HG03066 (cell line): ENCODE results near the gene CTNNAL1.

Source experiments
- ATAC-seq: cut with Tn5 transposase; IDR thresholded peaks from one replicate; pipeline ENCODE4 v1.9.1; 2021; ENCODE audit warnings: low read depth; ENCODE audit not compliant: unreplicated experiment

CTNNAL1 gene

DNA sequence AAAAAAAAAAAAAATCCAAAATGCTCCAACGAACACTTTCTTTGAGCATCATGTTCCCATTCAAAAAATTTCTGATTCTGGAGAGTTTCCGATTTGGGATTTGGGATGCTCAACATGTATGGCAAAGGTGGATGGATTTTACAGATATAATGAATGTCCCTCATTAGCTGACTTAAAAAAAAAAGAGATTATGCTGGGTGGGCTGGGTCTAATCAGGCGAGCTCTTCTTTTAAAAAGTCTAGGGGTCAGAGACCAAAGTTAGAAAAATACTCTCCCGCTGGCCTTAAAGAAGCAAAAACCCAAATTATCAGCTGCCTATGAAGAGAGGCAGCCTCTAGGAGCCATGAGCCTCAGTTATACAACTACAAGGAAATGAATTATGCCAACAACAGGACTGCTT is 15.2 kb upstream of the CTNNAL1 start:
- ATAC-seq: no peak

DNA sequence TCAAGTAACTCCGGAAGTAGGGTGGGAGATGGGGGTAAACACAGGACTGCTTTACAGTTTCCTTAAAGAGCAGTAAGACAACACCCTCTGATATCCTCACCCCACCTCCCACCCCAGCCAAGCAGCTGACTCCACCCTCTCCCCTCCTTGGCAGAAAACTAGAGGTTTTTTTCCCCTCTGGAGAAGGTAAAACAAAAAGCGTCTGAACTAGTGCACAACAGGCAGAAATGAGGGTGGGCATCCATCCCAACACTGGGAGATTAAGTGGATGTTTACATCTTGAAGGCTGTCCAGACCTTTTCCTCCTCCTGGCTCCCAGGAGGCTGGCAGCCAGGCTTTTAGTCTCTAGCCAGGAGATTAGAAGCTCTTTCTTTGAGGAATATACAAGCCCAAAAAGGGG is 13.9 kb upstream of the CTNNAL1 start:
- ATAC-seq: no peak

DNA sequence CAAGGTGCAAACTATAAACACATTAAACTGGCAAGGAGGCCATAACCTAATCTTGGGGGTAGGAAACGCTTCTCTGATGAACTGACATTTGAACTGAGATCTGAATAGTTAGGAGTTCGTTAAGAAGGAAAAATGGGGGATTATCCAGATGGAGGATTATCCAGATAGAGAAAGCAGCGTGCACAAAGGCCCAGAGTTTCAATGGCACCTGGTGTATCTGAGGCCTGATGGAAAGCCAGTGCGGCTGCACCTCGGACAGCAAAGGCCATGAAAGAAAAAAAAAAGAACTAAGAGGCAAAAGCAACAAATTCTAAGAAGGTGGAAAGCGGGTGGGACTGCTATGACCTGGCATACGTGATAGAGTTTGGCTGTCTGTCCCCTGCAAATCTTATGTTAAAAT is 13.0 kb upstream of the CTNNAL1 start:
- ATAC-seq: no peak

DNA sequence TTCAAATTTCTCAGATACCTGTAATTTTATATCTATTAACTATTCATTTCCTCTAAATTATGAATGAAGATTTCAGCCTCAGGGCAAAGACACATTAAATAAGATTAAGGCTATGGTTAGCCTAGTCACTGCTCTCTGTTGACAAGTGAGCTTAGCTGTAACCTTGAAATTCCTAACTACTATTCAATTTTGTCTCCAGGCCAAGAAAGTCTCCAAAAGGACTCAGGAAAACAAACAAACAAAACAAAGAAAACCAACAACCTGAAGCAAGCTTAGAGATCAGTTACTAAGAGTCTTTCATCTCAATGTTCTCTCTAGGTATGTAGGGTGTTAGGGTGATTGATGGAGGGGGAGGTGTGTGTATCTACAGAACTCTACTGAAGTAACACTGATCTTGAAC is 9.6 kb upstream of the CTNNAL1 start:
- ATAC-seq: no peak

DNA sequence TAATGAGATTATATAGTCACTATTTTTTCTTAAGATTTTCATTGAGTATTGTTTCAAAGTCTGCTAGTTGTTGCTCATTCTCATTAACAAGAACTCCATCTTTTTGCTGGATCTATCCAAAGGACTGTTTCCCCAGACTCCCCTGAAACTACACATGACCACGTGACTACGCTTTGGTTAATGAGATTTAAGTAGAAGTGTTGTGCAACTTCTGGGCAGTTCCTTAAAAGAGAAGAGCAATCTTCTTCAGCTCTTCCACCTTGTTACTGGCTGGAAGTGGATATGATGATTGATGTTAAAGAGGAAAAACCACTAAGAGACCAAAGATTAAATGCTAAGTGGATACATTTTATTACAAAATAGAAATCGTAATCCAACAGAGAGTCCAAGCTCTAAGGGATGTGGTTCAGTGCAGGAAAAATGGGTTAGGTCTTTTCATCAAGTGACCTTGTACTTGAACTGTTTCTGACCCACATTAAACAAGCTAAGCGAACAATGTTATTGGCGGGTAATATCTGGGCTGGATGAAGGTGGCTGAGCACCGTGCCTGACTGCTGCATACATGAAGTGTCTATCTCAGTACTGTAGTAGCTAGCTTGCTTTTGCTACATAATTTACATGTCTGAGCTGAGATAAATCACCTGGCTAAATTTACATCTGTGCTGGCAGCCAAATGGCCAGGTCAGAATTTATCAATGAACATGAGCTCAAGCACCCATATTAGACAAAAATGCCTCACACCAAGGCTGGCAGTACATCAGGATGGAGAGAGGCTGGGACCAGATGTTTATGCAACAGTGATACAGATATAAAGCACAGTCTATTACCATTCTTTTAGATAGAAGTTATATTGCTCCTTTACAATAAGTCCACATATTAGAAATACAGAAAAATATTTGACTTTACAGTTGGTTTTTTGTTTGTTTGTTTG is 7.5 kb upstream of the CTNNAL1 start:
- no peak for ATAC-seq

DNA sequence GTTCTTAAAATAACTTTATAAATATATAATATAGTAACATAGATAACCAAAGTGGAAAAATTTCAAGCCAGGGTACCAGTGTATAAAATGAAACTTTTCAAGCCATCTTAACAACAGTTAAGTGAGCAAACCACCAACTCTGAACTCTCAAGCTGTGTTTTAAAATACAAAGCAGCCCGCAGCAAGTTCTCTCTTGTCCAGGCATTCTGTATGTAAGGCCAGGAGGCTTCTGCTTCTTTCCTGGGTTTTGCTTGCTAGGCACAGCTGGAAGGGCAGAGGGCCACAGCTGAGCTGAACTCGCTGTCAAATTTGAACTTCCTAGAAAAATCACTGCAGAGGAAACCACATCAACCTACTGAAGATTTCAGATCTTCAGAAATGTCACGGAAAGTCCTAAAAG is 6.8 kb upstream of the CTNNAL1 start:
- no peak for ATAC-seq

DNA sequence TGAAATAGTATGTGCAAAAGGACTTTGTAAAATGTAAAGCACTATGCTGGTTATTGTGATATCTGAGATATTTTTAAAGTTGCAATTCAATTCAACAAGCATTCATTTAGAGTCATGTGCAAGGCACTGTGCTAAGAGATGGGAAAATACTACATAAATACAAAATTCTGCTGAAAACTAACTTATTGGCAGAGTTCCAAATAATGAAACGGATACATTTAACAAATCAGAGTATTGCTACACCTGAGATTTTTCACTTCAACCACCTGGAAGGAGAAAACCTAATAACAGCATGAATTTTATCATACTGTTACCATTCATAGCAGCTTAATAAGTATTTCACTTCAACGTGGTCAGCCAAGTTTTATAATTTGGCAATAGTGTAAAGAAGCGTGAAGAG is 6.1 kb upstream of the CTNNAL1 start:
- no peak for ATAC-seq

DNA sequence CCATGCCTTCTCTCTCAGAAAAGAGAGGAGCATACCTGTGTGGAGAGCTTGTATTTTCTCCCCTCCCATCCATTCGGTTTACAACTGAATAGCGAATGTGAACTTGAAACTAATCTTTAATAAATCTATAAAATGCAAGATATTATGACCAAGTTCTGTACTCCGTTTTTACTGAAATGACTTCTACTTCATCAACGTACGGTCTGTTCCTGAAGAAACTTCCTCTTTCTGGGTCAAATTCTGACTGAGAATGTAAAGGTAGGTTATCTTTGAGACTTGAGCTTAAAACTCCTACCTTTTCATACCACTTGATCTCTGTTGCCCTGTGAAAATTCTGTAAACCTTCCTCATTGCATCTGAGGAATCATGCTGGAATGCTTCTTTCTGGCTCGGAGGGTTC is 4.2 kb upstream of the CTNNAL1 start:
- no peak for ATAC-seq

DNA sequence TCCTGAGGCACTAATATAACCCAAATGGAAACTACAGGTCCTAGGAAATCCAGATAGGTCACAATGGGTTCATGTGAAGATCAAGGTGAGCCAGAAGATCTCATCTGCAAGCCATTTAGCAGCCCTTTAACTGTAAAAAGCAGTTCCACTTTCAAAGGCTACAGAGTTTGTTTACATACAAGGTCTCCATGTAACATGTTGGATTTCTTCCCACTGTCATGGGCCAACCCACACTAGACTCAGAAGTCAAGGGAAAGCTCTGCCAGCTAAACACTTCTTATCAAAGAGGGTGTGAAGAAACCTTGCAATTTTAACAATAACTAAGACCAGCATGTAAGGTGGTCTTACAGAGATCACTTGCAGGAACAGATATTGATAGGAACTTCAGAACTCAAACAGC is 3.8 kb upstream of the CTNNAL1 start:
- ATAC-seq: no peak

DNA sequence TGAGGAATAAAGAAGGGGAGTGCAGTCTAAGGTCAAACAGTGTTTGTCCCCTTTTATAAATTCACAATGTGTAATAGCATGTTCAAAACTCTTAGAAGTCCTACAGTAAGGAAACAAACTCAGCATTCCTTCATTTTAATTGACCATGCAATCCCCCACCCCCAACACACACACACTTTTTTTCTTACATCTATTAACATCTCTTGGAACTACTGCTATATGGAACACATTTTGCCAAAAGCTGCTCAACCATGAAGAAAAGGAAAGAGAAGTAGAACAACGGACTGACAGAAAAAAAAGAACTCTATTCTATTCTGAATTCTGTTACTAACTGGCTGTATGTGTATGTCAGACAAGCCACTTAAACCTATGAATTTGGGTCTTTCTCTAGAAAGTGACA is 2.8 kb upstream of the CTNNAL1 start:
- ATAC-seq: no peak

DNA sequence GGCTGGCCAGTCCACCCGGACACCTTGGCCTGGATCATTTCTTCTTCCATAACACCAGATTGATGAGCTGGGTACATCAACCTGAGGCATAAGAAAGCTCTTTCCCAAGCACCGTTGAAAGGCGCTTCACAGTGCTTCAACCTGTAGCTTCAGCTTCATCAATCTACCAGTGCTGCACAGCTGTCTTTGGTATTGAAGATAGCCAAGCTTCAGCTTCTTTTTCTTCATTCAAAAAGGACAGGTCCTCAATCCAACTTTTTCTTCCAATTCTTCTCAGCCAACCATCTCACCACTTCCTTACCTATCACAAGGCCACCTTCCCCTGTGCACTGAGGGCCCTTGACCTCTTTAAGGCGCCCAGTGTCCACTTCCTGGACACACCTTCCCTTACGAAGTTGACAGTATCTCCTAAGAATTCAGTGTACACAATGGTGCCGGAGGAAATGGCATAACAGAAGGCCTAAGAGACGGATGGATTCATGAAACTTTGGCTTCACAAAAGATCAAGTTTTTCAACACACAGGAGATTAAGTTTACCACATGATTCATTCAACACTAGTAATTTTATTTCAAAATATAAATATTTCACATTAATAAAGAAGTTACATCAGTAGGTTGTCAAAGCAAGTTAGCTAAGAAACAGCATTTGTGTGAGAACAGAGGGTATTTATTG is 1.4 kb upstream of the CTNNAL1 start:
- ATAC-seq: no peak

DNA sequence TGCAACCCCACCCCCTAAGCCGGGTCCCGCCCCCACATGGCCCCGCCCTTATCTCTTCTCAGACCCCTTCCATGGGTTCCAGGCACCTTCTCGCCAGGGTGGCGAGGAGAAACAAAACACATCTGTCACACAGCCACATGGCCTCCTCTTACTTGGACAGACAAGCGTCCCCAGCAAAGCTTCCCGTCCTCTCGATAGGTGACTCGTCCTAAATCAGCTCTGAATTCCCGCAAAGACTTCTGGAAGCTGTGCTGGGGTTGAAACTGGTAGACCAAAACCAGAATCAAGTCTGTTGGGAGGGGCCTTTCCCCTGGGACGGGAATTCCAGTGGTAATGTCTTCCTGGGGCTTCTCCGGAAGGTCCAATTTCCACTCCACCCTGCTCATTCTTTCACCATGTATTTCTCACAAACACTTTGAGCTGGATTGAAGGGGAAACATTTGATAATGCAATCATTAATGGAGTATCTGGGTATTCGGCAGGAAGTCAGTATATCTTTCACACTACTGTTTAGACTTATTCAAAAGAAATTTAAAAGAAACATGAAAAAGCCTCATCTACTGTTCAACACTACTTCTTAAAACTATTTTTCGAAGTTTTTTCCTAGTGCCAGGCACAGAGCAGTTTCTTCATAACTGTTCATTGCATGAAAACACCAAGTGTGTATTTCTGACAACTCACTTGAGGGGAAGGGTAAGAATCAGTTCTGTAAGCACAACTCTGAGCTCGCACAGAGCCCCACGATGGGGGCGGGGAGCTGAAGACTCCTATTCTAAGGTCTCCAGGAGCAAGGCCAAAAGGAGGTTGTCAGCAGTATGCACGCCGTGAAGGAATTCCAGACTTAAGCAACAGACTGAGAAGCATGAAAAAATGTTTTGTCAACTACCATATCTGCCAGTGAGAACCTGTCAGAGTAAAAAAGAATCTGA is 644 bp upstream of the CTNNAL1 start:
- ATAC-seq: no peak

DNA sequence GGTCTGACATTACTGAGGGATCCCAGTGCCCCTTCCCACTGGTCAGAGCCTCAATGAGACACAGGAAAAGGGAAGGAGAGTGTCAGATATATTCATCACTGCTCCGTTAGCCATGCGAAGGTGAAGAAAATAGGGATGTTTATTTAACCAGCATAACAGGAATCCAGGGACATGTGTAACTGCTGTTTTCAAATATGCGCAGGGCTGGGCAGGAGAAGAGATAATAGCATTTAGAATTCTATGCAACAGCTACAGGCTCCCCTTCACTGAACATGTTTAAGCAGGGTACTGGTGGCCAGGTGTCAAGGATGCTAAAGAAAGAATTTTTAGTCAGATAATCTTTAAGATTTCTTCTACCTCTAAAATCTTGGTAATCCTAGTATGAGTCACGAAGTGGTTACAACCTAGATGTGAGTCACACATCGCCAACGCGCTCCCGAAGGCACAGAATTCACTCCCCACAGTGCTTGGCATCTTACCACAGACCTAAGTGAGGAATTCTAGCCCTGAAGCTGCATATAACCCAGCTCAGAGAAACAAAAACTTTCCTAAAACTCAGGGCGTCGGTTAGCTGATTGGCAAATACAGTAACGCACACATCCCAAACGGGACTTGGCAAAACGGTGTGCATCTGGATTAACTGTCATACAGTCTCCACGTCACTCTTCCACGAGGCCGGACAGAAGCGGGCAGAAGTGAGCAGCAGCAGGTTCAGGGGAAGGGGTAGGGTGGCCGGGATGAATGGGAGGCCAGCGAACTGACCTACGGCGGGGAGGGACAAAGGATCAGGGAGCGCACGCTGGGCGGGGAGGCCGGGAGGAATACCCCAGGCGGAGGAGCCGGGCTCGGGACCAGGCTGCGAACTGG is 1.1 kb downstream of the CTNNAL1 start:
- ATAC-seq: peak; percentile 25

DNA sequence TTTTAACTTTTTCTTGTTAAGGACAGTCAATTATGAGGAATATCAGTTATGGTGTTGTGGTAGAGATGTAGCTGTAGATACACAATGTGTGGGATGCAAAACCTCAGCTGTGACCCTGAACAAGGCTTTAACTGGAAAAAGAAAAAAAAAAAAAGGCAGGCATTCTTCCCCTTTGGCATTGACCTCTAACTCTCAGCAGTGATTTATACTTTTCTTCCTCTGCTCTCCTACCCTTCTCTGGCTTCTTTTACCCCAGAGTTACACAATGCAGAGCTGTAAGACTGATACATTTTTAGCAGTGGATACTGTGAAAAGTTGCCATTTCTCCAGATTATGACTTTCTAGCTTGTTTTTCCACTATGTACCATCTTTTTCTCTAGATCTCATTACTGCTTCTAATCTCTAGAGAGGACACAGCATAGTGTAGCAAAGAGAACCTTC is 2.0 kb downstream of the CTNNAL1 start:
- no peak for ATAC-seq

DNA sequence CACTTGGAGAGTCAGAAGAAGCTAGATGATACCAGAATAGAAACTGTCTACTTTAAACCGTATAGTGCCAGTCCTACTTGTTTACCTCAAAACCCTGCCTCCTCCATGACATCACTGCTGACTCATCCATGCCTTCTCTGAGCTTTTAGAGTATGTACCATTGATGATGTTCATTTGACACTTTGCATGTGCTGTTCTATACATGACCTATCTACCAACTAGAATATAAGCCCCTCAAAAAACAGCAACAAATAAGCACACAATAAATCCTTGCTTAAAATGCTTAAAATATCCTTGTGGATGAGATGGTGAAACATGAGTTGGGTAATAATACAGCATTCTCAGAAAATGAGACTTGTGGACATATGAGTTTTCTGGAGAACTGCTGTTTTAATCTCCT is 2.6 kb downstream of the CTNNAL1 start:
- peak; percentile 39 for ATAC-seq

DNA sequence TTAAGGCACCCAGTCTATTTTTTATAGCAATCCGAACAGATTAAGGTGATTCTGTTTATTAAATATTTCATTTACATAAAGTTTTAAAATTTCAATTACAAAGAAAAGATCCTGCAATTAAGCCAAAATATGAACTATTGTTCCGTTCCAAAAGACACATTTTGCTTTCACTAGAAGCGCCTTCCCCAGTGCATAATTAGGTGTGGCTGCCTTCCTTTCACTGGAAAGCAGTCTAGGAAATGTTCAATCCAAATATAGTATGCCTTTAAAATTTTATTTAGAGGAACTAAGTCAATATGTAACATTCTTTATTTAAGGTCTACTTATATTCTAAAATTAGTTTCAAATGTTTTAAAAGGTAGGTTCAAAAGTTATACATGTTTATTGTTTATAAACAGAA is 7.6 kb downstream of the CTNNAL1 start:
- ATAC-seq: no peak

DNA sequence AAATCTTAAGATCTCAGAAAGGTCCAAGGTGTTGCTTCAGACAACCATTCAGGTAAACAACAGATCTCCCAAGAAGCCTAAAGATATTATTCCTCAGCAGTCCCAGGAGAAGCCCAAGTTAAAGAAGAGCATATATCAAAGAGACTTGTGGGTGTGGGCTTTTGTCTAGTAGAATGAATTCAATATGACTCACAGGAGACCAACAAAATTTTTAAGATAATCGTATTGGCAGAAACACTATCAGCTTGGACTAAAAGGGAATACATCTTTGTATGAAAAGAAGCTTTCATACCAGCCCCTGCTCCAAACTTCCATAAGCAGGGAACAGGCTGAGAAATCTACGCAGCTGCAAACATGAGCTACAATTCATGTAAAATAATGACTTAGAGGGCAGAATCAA is 10.2 kb downstream of the CTNNAL1 start:
- ATAC-seq: no peak

DNA sequence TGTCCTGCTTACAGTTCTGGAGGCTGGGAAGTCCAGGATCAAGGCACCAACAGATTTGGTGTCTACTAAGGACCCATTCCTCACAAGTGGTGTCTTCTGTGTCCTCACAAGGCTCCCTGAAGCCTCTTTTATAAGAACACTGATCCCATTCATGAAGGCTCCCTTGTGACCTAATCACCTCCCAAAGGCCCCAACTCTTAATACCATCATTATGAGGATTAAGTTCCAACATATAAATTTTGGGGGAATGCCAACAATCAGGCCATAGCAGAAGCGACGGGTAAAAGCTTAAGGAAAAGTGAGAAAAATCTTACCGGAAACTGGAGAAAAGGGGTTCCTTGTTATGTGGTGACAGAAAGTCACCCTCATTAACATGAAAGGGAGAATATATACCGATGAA is 11.2 kb downstream of the CTNNAL1 start:
- ATAC-seq: no peak

DNA sequence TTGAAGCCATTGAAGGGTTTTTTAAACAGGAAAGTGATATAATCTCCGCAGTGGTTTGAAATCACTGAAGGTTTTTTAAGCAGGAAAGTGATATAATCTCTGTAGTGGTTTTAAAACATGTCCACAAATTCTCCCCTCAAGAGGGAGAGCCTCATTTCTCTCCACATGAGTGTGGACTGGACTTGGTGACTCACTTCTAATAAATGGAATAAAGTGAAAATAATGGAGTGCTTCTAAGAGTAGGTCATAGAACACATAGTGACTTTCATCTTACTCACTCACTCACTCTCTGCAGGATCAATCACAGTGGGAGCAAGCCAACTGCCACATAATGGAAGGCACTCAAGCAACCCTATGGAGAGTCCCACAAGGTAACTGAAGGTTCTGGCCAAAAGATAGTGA is 12.0 kb downstream of the CTNNAL1 start:
- ATAC-seq: no peak

DNA sequence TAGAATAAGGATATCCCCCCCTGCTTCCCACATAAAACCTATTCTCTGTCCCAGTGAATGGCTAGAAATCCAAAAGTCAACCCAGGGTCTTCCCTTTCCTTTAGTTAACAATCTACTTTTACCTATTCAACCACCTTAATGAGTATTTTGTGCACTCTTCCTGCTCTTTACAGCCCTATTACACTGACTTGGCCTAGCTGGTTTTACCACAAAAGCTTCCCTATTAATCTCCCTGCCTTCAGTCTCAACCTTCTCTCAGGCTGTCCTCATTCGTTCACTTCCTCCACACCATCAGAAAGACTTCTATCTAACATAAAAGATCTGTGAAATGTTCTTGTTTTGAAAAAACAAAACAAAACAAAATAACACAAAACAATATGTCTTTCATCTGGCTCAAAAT is 16.2 kb downstream of the CTNNAL1 start:
- no peak for ATAC-seq
